ENCODE results near the gene SPARCL1. TPM values are rescaled to one million over a fixed set of nuclear protein-coding genes. Genes with fewer than 3 reads are reported as not detected.

SPARCL1 gene
- total RNA-seq, 2 experiments from 2014 or later = not detected

DNA sequence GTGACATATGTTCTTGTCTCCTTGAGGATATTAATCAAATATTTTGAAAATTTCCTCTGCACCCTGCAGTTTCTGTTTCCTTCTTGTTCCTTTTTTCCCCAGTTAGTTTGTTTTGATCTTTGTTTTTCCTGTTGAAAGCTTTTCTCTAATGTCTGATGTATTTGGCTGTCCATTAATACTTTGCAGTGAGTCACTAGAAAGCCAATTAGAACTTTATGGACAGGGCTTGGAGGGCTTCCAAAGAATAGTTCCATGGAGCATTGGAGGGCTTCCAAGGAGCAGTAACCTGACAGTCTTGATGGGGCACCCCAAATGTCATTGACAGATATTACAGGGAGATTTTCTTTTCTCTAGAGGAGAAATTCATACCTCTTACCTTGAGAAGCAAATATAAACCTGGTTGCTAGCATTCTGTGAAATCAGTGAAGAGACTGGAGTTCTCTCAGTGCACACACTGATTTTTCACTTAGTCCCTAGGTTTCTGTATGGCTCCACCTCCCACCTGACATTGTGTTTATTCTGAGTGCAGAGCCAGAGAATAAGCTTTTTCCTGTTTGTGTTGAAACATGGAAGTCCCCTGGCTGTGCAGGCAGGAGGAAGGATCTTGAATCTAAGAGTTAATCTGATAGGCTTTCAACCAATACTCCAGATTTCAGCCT, 26.5 kb downstream of the SPARCL1 start:
- POLR2A ChIA-PET = no interaction called here
- no peak overlapping the region for H3K4me2 ChIP-seq (ENCODE audit: low read length)
- H3K27ac ChIP-seq (ENCODE audit: low read depth, low read length, poor library complexity, severe bottlenecking) = no peak overlapping the region
- no peaks in the 10 kb centered on the region for H3K9me3 ChIP-seq (ENCODE audit: low read length)
- no peaks in the 10 kb centered on the region for H4K20me1 ChIP-seq (ENCODE audit: insufficient read depth, low read length)
- TF ChIP-seq, protein P1, sequence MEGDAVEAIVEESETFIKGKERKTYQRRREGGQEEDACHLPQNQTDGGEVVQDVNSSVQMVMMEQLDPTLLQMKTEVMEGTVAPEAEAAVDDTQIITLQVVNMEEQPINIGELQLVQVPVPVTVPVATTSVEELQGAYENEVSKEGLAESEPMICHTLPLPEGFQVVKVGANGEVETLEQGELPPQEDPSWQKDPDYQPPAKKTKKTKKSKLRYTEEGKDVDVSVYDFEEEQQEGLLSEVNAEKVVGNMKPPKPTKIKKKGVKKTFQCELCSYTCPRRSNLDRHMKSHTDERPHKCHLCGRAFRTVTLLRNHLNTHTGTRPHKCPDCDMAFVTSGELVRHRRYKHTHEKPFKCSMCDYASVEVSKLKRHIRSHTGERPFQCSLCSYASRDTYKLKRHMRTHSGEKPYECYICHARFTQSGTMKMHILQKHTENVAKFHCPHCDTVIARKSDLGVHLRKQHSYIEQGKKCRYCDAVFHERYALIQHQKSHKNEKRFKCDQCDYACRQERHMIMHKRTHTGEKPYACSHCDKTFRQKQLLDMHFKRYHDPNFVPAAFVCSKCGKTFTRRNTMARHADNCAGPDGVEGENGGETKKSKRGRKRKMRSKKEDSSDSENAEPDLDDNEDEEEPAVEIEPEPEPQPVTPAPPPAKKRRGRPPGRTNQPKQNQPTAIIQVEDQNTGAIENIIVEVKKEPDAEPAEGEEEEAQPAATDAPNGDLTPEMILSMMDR (conservative IDR thresholded peaks at IDR 0.05; ENCODE audit: low read length) = no peak
- no peaks in the 10 kb centered on the region for H3K79me2 ChIP-seq (ENCODE audit: insufficient read depth, low read depth, low read length)
- H3K36me3 ChIP-seq (ENCODE audit: insufficient read depth, low read length) = no peaks in the 10 kb centered on the region
- CTCF ChIA-PET (ENCODE audit: unreplicated experiment) = no interaction called here
- H3K9me2 ChIP-seq (ENCODE audit: insufficient read depth, low read length) = no peaks in the 10 kb centered on the region
- H2AFZ ChIP-seq (ENCODE audit: low read length) = no peak overlapping the region
- intact Hi-C loops (cut with micrococcal nuclease; ENCODE audit: unreplicated experiment) = no loop called here
- H3K4me1 ChIP-seq (ENCODE audit: insufficient read depth, low read length, poor library complexity, severe bottlenecking) = no peaks in the 10 kb centered on the region
- no peak overlapping the region for H3K4me3 ChIP-seq (ENCODE audit: low read depth, low read length, poor library complexity, severe bottlenecking)
- no peak for DNase-seq (ENCODE audit: low spot score)
- BruUV-seq (replicated peaks) = no TSS peak

DNA sequence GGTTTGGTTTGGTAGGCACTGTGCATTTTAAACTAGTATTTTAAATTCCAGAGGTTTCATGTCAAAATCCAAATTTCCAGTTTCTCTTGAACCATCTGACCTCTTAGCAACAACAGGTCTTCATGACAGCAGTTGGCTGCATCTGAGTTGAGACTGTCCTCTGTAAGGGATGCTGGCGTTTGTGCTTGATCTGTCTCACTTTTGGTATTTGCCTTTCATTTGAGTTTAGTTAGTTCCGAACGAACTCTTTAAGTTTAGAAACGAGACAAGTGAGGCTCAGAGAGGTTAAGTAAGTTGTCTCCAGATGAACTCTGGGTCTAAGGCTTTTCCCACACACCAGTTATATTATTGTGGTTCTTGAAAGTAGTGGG, 29.1 kb downstream of the SPARCL1 start:
- H3K4me2 ChIP-seq (ENCODE audit: low read length) = no peak overlapping the region
- no peak overlapping the region for H2AFZ ChIP-seq (ENCODE audit: low read length)
- H3K4me3 ChIP-seq (ENCODE audit: low read depth, low read length, poor library complexity, severe bottlenecking) = no peak overlapping the region
- POLR2A ChIA-PET = no interaction called here
- H3K27ac ChIP-seq (ENCODE audit: low read depth, low read length, poor library complexity, severe bottlenecking) = no peak overlapping the region
- no TSS peak for BruUV-seq (replicated peaks)
- TF ChIP-seq EZH2phosphoT487 (IDR thresholded peaks at IDR 0.05; ENCODE audit: borderline replicate concordance, low read depth, low read length) = no peak
- TF ChIP-seq, protein P1 (conservative IDR thresholded peaks at IDR 0.05; ENCODE audit: low read length) = no peak
- no peaks in the 10 kb centered on the region for H3K9me2 ChIP-seq (ENCODE audit: insufficient read depth, low read length)
- no peak for DNase-seq (ENCODE audit: low spot score)
- no peaks in the 10 kb centered on the region for H3K9me3 ChIP-seq (ENCODE audit: low read length)
- CTCF ChIA-PET (ENCODE audit: unreplicated experiment) = no interaction called here
- no peaks in the 10 kb centered on the region for H4K20me1 ChIP-seq (ENCODE audit: insufficient read depth, low read length)
- intact Hi-C loops (cut with micrococcal nuclease; ENCODE audit: unreplicated experiment) = no loop called here
- H3K4me1 ChIP-seq (ENCODE audit: insufficient read depth, low read length, poor library complexity, severe bottlenecking) = no peaks in the 10 kb centered on the region
- H3K36me3 ChIP-seq (ENCODE audit: insufficient read depth, low read length) = no peaks in the 10 kb centered on the region
- H3K79me2 ChIP-seq (ENCODE audit: insufficient read depth, low read depth, low read length) = no peaks in the 10 kb centered on the region

DNA sequence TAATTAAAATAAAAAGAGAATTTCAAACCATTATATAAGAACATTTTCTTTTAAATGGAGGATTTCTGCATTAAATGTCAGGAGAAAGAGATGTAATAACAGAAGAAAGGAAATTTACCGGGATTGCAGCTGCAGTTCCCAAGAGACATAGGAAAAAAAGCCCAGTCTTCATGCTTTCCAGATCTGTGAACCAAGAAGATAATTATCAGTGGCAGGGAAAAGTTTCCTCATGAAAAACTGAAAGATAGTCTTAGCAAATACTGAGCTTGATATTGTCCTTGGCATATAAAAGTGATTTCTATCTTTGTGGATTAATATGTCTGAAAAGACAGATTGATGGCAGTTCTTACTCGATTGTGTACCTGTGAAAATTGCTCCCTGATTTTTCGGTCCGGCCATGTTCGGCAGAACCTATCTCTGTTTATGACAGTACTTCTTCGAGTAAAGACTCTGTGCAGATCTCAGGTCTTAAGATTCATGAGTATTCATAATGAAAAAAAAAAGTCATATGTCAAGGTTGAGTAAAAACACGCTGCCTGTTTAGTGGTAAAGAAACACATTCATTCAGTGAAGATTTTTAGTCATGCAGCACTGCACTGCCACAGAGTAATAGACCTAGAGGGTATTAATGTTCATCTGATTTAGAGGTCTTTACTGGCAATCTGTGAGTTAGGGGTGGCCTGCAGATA, 29.6 kb downstream of the SPARCL1 start:
- H4K20me1 ChIP-seq (ENCODE audit: insufficient read depth, low read length) = no peaks in the 10 kb centered on the region
- no peak overlapping the region for H2AFZ ChIP-seq (ENCODE audit: low read length)
- H3K4me1 ChIP-seq (ENCODE audit: insufficient read depth, low read length, poor library complexity, severe bottlenecking) = no peaks in the 10 kb centered on the region
- H3K4me2 ChIP-seq (ENCODE audit: low read length) = no peak overlapping the region
- no peak for TF ChIP-seq EZH2phosphoT487 (IDR thresholded peaks at IDR 0.05; ENCODE audit: borderline replicate concordance, low read depth, low read length)
- TF ChIP-seq, protein P1 (conservative IDR thresholded peaks at IDR 0.05; ENCODE audit: low read length) = no peak
- H3K27ac ChIP-seq (ENCODE audit: low read depth, low read length, poor library complexity, severe bottlenecking) = no peak overlapping the region
- no peaks in the 10 kb centered on the region for H3K36me3 ChIP-seq (ENCODE audit: insufficient read depth, low read length)
- DNase-seq (ENCODE audit: low spot score) = no peak
- no peaks in the 10 kb centered on the region for H3K79me2 ChIP-seq (ENCODE audit: insufficient read depth, low read depth, low read length)
- intact Hi-C loops (cut with micrococcal nuclease; ENCODE audit: unreplicated experiment) = no loop called here
- no peaks in the 10 kb centered on the region for H3K9me3 ChIP-seq (ENCODE audit: low read length)
- ChIA-PET POLR2A (no interaction called here), CTCF (ENCODE audit: unreplicated experiment) (no interaction called here)
- no peak overlapping the region for H3K4me3 ChIP-seq (ENCODE audit: low read depth, low read length, poor library complexity, severe bottlenecking)
- H3K9me2 ChIP-seq (ENCODE audit: insufficient read depth, low read length) = no peaks in the 10 kb centered on the region
- BruUV-seq (replicated peaks) = no TSS peak

Data from OCI-LY7 (cell line).